WTC11 (cell line): ENCODE results near the gene CNTNAP2. TPM values are rescaled to one million over a fixed set of nuclear protein-coding genes. Genes with fewer than 3 reads are reported as not detected.

ENCODE experiments used
- ATAC-seq: fragments of 200-7000 bp; cut with Tn5 transposase; 2 replicates; pipeline ENCODE4 v1.10.0; 2021; ENCODE audit warnings: mild to moderate bottlenecking, moderate library complexity
- CTCF ChIA-PET: fragments of 300-600 bp; sonication (Branson Sonifier 250); formaldehyde crosslinking; loops from one replicate; lab custom pipeline; 2021; ENCODE audit warnings: antibody characterized with exemption; lab: Charles Lee
- POLR2A ChIA-PET: fragments of 350-600 bp; sonication (Branson Sonifier 250); formaldehyde crosslinking; loops from one replicate; lab custom pipeline; 2021; ENCODE audit warnings: antibody characterized with exemption; lab: Charles Lee
- DNase-seq: peaks from one replicate; pipeline ENCODE4 v3.0.0; 2021; ENCODE audit warnings: low spot score
- H3K27ac Mint-ChIP-seq: 2 replicates; pipeline ENCODE4 v1.8.0; 2021; ENCODE audit warnings: mixed read lengths
- H3K27me3 Mint-ChIP-seq: 2 replicates; pipeline ENCODE4 v1.8.0; 2021; ENCODE audit warnings: low read depth, mild to moderate bottlenecking, moderate library complexity, mixed read lengths
- H3K36me3 Mint-ChIP-seq: 2 replicates; pipeline ENCODE4 v1.8.0; 2021; ENCODE audit warnings: mixed read lengths
- H3K4me1 Mint-ChIP-seq: 2 replicates; pipeline ENCODE4 v1.8.0; 2022; ENCODE audit warnings: mixed read lengths
- H3K4me3 Mint-ChIP-seq: 2 replicates; pipeline ENCODE4 v1.8.0; 2021; ENCODE audit warnings: mild to moderate bottlenecking, moderate library complexity, mixed read lengths
- H3K9me3 Mint-ChIP-seq: 2 replicates; pipeline ENCODE4 v1.8.0; 2021; ENCODE audit warnings: mixed read lengths
- AR ChIP-seq: fragments of 250-450 bp; sonication (Bioruptor Pico); IDR thresholded peaks from 2 replicates; pipeline ENCODE4 v1.9.0; 2021; ENCODE audit warnings: mild to moderate bottlenecking
- ATF1 ChIP-seq: sonication (generic); formaldehyde crosslinking; IDR thresholded peaks from 2 replicates; pipeline ENCODE4 v1.8.1; 2023; ENCODE audit warnings: mild to moderate bottlenecking, moderate library complexity, missing genetic modification reagents
- CDX4 ChIP-seq: fragments of 250-450 bp; sonication (Bioruptor Pico); IDR thresholded peaks from 2 replicates; pipeline ENCODE4 v1.9.0; 2021; ENCODE audit warnings: moderate library complexity, mild to moderate bottlenecking, inconsistent platforms, borderline replicate concordance
- HMGA2 ChIP-seq: fragments of 250-450 bp; sonication (Bioruptor Pico); IDR thresholded peaks from 2 replicates; pipeline ENCODE4 v1.4.0; 2021; ENCODE audit warnings: mild to moderate bottlenecking, moderate library complexity
- MLX ChIP-seq: sonication (generic); formaldehyde crosslinking; IDR thresholded peaks from 2 replicates; pipeline ENCODE4 v1.8.1; 2023; ENCODE audit warnings: mild to moderate bottlenecking, missing genetic modification reagents, moderate library complexity
- OVOL2 ChIP-seq: fragments of 250-450 bp; sonication (Bioruptor Pico); IDR thresholded peaks from 2 replicates; pipeline ENCODE4 v1.9.0; 2021; ENCODE audit warnings: mild to moderate bottlenecking, borderline replicate concordance
- TP53 ChIP-seq: sonication (generic); formaldehyde crosslinking; IDR thresholded peaks from 2 replicates; pipeline ENCODE4 v1.8.1; 2023; ENCODE audit warnings: mild to moderate bottlenecking, missing genetic modification reagents
- ZNF532 ChIP-seq: fragments of 250-450 bp; sonication (Bioruptor Pico); IDR thresholded peaks from 2 replicates; pipeline ENCODE4 v1.9.0; 2021; ENCODE audit warnings: mild to moderate bottlenecking, borderline replicate concordance
- total RNA-seq: library from RNA; stranded (reverse); gene quantifications from 3 replicates; pipeline ENCODE4 v1.2.3, GENCODE V29; 2021
- TF ChIP-seq, protein P1 (sequence below): sonication (generic); formaldehyde crosslinking; conservative IDR thresholded peaks from 2 replicates; pipeline ENCODE4 v1.8.1; 2022; ENCODE audit warnings: mild to moderate bottlenecking, missing genetic modification reagents
- TF ChIP-seq, protein P2 (sequence below): sonication (generic); formaldehyde crosslinking; IDR thresholded peaks from 2 replicates; pipeline ENCODE4 v1.8.1; 2022; ENCODE audit warnings: mild to moderate bottlenecking, missing genetic modification reagents, moderate library complexity, borderline replicate concordance

The CNTNAP2 gene
- total RNA-seq, 1 experiment from 2014 or later = 63.8 TPM

- TF ChIP-seq ZNF532 (no peak), CDX4 (CRISPR knock-in tag) (no peak)
- TF ChIP-seq, protein P1, sequence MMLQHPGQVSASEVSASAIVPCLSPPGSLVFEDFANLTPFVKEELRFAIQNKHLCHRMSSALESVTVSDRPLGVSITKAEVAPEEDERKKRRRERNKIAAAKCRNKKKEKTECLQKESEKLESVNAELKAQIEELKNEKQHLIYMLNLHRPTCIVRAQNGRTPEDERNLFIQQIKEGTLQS (CRISPR knock-in tag) = no peak
Measured at GRCh38 chr7:146728141-146728540, 611.5 kb downstream of the CNTNAP2 start (continued).

GRCh38 chr7:146728611-146729010 is 612.0 kb downstream of the CNTNAP2 start:
- Mint-ChIP-seq H3K9me3 (no peaks in the 10 kb centered on the region), H3K4me3 (no peak overlapping the region), H3K27ac (no peak overlapping the region), H3K27me3 (no peaks in the 10 kb centered on the region), H3K36me3 (no peaks in the 10 kb centered on the region), H3K4me1 (peaks cover 7% of the 10 kb centered on the region)
- no peak for DNase-seq
- no peak for TF ChIP-seq ZNF532
- TF ChIP-seq ATF1 (CRISPR knock-in tag) = no peak
- TF ChIP-seq AR = no peak
- TF ChIP-seq, protein P1 (CRISPR knock-in tag) = no peak
- TF ChIP-seq OVOL2 (CRISPR knock-in tag) = no peak
- TF ChIP-seq CDX4 (CRISPR knock-in tag) = no peak
- no peak for TF ChIP-seq TP53 (CRISPR knock-in tag)
- ATAC-seq = no peak
- POLR2A ChIA-PET = no interaction called here
- CTCF ChIA-PET = no interaction called here

- Mint-ChIP-seq H3K36me3 (no peaks in the 10 kb centered on the region), H3K4me1 (no peaks in the 10 kb centered on the region), H3K27ac (no peak overlapping the region), H3K27me3 (no peaks in the 10 kb centered on the region), H3K4me3 (no peak overlapping the region), H3K9me3 (no peaks in the 10 kb centered on the region)
- POLR2A ChIA-PET = no interaction called here
- DNase-seq (no peak), ATAC-seq (no peak)
- TF ChIP-seq MLX (CRISPR knock-in tag) (no peak), CDX4 (CRISPR knock-in tag) (no peak), HMGA2 (CRISPR knock-in tag) (peak; percentile 99), ATF1 (CRISPR knock-in tag) (no peak)
- TF ChIP-seq, protein P2, sequence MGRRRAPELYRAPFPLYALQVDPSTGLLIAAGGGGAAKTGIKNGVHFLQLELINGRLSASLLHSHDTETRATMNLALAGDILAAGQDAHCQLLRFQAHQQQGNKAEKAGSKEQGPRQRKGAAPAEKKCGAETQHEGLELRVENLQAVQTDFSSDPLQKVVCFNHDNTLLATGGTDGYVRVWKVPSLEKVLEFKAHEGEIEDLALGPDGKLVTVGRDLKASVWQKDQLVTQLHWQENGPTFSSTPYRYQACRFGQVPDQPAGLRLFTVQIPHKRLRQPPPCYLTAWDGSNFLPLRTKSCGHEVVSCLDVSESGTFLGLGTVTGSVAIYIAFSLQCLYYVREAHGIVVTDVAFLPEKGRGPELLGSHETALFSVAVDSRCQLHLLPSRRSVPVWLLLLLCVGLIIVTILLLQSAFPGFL (CRISPR knock-in tag) = no peak
- CTCF ChIA-PET = no interaction called here
Measured at GRCh38 chr7:146731185-146731584, 614.6 kb downstream of the CNTNAP2 start.
